HepG2 (cell line): ENCODE results near the gene CTIF. TPM values are rescaled to one million over a fixed set of nuclear protein-coding genes. Genes with fewer than 3 reads are reported as not detected.

Experiments used
- ATAC-seq: fragments of 200-7000 bp; cut with Tn5 transposase; 3 replicates; pipeline ENCODE4 v1.9.1; 2020; ENCODE audit warnings: mild to moderate bottlenecking, moderate library complexity
- BruUV-seq: library from RNA; stranded (reverse); fragments of 400-500 nt; replicated peaks from 2 replicates; lab custom pipeline; 2021; lab: Mats Ljungman, UMichigan
- CTCF ChIA-PET: fragments of 300-600 bp; formaldehyde crosslinking; extraction: SDS; loops from one replicate; lab custom pipeline; 2021; ENCODE audit warnings: low total read pairs, inconsistent platforms, low intra/inter-chr PET ratio; lab: Yijun Ruan, JAX
- POLR2A ChIA-PET: fragments of 350-600 bp; sonication (Branson Sonifier 250); formaldehyde crosslinking; loops from one replicate; lab custom pipeline; 2020; ENCODE audit warnings: antibody characterized with exemption, inconsistent platforms; lab: Yijun Ruan, JAX
- DNase-seq: peaks from one replicate; pipeline ENCODE4 v3.0.0-alpha.2; 2015; ENCODE audit warnings: low spot score
- FAIRE-seq: peaks from 3 replicates; lab custom pipeline; 2011; peaks lifted over from hg19 to GRCh38; lab: Jason Lieb, UNC
- H2AFZ ChIP-seq: one replicate; pipeline ENCODE4 v1.6.1; 2011; ENCODE audit warnings: low read length, inconsistent platforms
- H3K27ac ChIP-seq: fragments of 300-600 bp; 3 replicates; pipeline ENCODE4 v1.8.0; 2011; ENCODE audit warnings: mixed run types, mild to moderate bottlenecking, mixed read lengths, low read length, inconsistent platforms; ENCODE audit not compliant: insufficient read depth; ENCODE audit errors: extremely low read length
- H3K27me3 ChIP-seq, 2 experiments: fragments of 200-600 bp in 1 of 2; 2 replicates in 1 of 2; 3 replicates in 1 of 2; pipeline versions ENCODE4 v1.6.0 to v1.8.0; 2011; ENCODE audit warnings: low read length in 2 of 2, mild to moderate bottlenecking in 2 of 2, moderate library complexity in 2 of 2, inconsistent platforms in 1 of 2; ENCODE audit not compliant: insufficient read depth in 2 of 2, control insufficient read depth in 1 of 2
- H3K36me3 ChIP-seq, 2 experiments: fragments of 200-600 bp in 1 of 2; replicated peaks in 1 of 2; 2 replicates in 1 of 2; 3 replicates in 1 of 2; pipeline versions ENCODE4 v1.5.1 to v1.8.0; 2011; ENCODE audit warnings: low read length in 2 of 2, inconsistent platforms in 1 of 2; ENCODE audit not compliant: insufficient read depth in 2 of 2, control insufficient read depth in 1 of 2
- H3K4me1 ChIP-seq: 2 replicates; pipeline ENCODE4 v1.5.1; 2012; ENCODE audit warnings: low read length, inconsistent platforms; ENCODE audit not compliant: insufficient read depth
- H3K4me2 ChIP-seq: 2 replicates; pipeline ENCODE4 v1.6.0; 2011; ENCODE audit warnings: low read depth, low read length, inconsistent platforms
- H3K4me3 ChIP-seq, 3 experiments: fragments of 200-600 bp in 1 of 3; sonication (generic), shearing (Covaris generic) in 1 of 3; replicated peaks in 1 of 3; 2 replicates each; pipeline ENCODE4 v1.5.1; 2011 to 2016; ENCODE audit warnings: low read length in 3 of 3, inconsistent platforms in 2 of 3, low read depth in 2 of 3, mild to moderate bottlenecking in 2 of 3, control low read depth in 1 of 3, mixed read lengths in 1 of 3; ENCODE audit not compliant: insufficient read depth in 1 of 3
- H3K79me2 ChIP-seq: one replicate; pipeline ENCODE4 v1.6.1; 2011; ENCODE audit warnings: low read length, inconsistent platforms; ENCODE audit not compliant: insufficient read depth
- H3K9ac ChIP-seq: 2 replicates; pipeline ENCODE4 v1.6.0; 2011; ENCODE audit warnings: mild to moderate bottlenecking, low read depth, low read length, inconsistent platforms; ENCODE audit not compliant: insufficient read depth
- H3K9me3 ChIP-seq: 2 replicates; pipeline ENCODE4 v1.5.1; 2012; ENCODE audit warnings: mild to moderate bottlenecking, low read length
- H4K20me1 ChIP-seq: 2 replicates; pipeline ENCODE4 v1.6.0; 2011; ENCODE audit warnings: inconsistent platforms, mild to moderate bottlenecking, low read length, moderate library complexity; ENCODE audit not compliant: insufficient read depth
- GATA4 ChIP-seq: sonication (generic); IDR thresholded peaks from 2 replicates; pipeline ENCODE4 v1.6.1; 2016; ENCODE audit warnings: antibody characterized with exemption, low read depth, borderline replicate concordance
- GFI1 ChIP-seq: sonication (generic); formaldehyde crosslinking; IDR thresholded peaks from 2 replicates; pipeline ENCODE4 v1.5.0; 2020; ENCODE audit warnings: missing genetic modification reagents, mild to moderate bottlenecking, borderline replicate concordance
- SALL2 ChIP-seq: sonication (generic); formaldehyde crosslinking; IDR thresholded peaks from 2 replicates; pipeline ENCODE4 v1.8.1; 2023; ENCODE audit warnings: mild to moderate bottlenecking, missing genetic modification reagents, inconsistent platforms
- ZFP90 ChIP-seq: sonication (generic); formaldehyde crosslinking; IDR thresholded peaks from 2 replicates; pipeline ENCODE4 v1.8.0; 2022; ENCODE audit warnings: missing genetic modification reagents, mild to moderate bottlenecking, inconsistent platforms, borderline replicate concordance
- ZNF138 ChIP-seq: sonication (generic); formaldehyde crosslinking; IDR thresholded peaks from 2 replicates; pipeline ENCODE4 v1.5.0; 2020; ENCODE audit warnings: mild to moderate bottlenecking, low read depth, missing genetic modification reagents
- ZNF343 ChIP-seq: sonication (generic); formaldehyde crosslinking; IDR thresholded peaks from 2 replicates; pipeline ENCODE4 v1.4.0; 2020; ENCODE audit warnings: mild to moderate bottlenecking, missing genetic modification reagents
- WGBS: methylation state at CpG from one replicate; pipeline ENCODE4 v1.1.6; 2017; ENCODE audit warnings: low lambda C conversion rate; 5-methylcytosine and 5-hydroxymethylcytosine counted together
- in situ Hi-C: cut with HindIII; loops from 2 replicates; pipeline ENCODE4 v1.10.0; 2017; ENCODE audit warnings: low pct_unique_long_range_greater_than_20kb; ENCODE audit not compliant: extremely low pct_ligation_motif_present
- intact Hi-C: fragments of 100-400 bp; cut with micrococcal nuclease; formaldehyde crosslinking; loops from one replicate; pipeline ENCODE4 v1.10.0; 2022; ENCODE audit not compliant: unreplicated experiment
- polyA plus RNA-seq, 8 experiments: library from polyadenylated mRNA; depleted of rRNA in 3 of 8; stranded (reverse) in 7 of 8; unstranded in 1 of 8; fragments of >200 nt; fragmentation: Illumina TruSeq in 4 of 8; extraction: Trizol in 4 of 8; gene quantifications; 2 replicates each; pipeline versions ENCODE4 v1.2.1 to v1.2.3, GENCODE V29; 2011 to 2016; ENCODE audit warnings: low read depth in 4 of 8, missing spikeins in 1 of 8, mixed read lengths in 1 of 8; ENCODE audit not compliant: insufficient read depth in 1 of 8
- total RNA-seq, 5 experiments: library from RNA; depleted of rRNA; stranded (reverse); fragments of >200 nt; fragmentation: Illumina TruSeq; extraction: Trizol; gene quantifications; 2 replicates each; pipeline ENCODE4 v1.2.3, GENCODE V29; 2016; ENCODE audit warnings: low read depth in 1 of 5
- TF ChIP-seq, protein P1 (sequence below): sonication (generic); formaldehyde crosslinking; IDR thresholded peaks from 2 replicates; pipeline ENCODE4 v1.9.0; 2022; ENCODE audit warnings: missing genetic modification reagents, mild to moderate bottlenecking, borderline replicate concordance
- TF ChIP-seq, protein P2 (sequence below): sonication (generic); formaldehyde crosslinking; IDR thresholded peaks from 2 replicates; pipeline ENCODE4 v1.4.0; 2020; ENCODE audit warnings: missing genetic modification reagents, borderline replicate concordance

The CTIF gene
- total and polyA plus RNA-seq, 2 of the 13 experiments (the other 11 are each of a cell fraction or from before 2014, with no cell fraction given): 18.2 to 28.0 TPM

DNA sequence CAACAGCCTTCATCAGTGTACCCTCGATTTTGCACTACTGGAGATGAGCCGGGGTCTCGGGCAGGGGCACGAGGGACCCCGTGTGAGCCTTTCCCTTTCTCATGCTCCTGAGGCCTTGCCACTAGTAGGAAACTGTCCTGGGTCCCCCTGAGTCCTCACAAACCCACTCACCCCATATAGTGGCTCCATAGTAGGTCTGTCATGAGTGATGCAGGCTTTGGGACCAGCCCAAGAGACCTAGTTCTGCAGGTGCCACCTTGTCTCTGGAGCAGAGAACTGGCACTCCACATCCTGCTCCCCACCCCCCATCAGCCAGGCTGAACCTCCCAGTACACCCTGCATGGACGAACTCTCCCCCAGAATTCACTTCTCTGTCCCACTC is 224.9 kb downstream of the CTIF start:
- no peak for ATAC-seq
- no peak for DNase-seq
- Histone ChIP-seq H3K27me3 (no peaks in the 10 kb centered on the region), H2AFZ (no peak overlapping the region), H4K20me1 (no peaks in the 10 kb centered on the region), H3K4me2 (no peak overlapping the region), H3K27ac (no peak overlapping the region), H3K36me3 (peaks cover 15 to 82% of the 10 kb centered on the region in 2 experiments; a peak in 4 of 5 replicates), H3K9ac (no peak overlapping the region), H3K9me3 (no peaks in the 10 kb centered on the region), H3K4me3 (no peak overlapping the region), H3K79me2 (no peaks in the 10 kb centered on the region), H3K4me1 (no peaks in the 10 kb centered on the region)
- intact Hi-C loops: no loop called here
- no peak for FAIRE-seq
- in situ Hi-C loops: no loop called here
- TF ChIP-seq, protein P1, sequence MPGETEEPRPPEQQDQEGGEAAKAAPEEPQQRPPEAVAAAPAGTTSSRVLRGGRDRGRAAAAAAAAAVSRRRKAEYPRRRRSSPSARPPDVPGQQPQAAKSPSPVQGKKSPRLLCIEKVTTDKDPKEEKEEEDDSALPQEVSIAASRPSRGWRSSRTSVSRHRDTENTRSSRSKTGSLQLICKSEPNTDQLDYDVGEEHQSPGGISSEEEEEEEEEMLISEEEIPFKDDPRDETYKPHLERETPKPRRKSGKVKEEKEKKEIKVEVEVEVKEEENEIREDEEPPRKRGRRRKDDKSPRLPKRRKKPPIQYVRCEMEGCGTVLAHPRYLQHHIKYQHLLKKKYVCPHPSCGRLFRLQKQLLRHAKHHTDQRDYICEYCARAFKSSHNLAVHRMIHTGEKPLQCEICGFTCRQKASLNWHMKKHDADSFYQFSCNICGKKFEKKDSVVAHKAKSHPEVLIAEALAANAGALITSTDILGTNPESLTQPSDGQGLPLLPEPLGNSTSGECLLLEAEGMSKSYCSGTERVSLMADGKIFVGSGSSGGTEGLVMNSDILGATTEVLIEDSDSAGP (CRISPR knock-in tag): no peak
- TF ChIP-seq ZNF138 (no peak), GATA4 (no peak), GFI1 (CRISPR knock-in tag) (no peak), ZNF343 (CRISPR knock-in tag) (no peak), SALL2 (CRISPR knock-in tag) (no peak), ZFP90 (CRISPR knock-in tag) (no peak)
- TF ChIP-seq, protein P2, sequence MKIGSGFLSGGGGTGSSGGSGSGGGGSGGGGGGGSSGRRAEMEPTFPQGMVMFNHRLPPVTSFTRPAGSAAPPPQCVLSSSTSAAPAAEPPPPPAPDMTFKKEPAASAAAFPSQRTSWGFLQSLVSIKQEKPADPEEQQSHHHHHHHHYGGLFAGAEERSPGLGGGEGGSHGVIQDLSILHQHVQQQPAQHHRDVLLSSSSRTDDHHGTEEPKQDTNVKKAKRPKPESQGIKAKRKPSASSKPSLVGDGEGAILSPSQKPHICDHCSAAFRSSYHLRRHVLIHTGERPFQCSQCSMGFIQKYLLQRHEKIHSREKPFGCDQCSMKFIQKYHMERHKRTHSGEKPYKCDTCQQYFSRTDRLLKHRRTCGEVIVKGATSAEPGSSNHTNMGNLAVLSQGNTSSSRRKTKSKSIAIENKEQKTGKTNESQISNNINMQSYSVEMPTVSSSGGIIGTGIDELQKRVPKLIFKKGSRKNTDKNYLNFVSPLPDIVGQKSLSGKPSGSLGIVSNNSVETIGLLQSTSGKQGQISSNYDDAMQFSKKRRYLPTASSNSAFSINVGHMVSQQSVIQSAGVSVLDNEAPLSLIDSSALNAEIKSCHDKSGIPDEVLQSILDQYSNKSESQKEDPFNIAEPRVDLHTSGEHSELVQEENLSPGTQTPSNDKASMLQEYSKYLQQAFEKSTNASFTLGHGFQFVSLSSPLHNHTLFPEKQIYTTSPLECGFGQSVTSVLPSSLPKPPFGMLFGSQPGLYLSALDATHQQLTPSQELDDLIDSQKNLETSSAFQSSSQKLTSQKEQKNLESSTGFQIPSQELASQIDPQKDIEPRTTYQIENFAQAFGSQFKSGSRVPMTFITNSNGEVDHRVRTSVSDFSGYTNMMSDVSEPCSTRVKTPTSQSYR (CRISPR knock-in tag): no peak
- POLR2A ChIA-PET: no interaction called here
- no TSS peak for BruUV-seq
- WGBS: 100% methylated on average over 1 of the region's 6 CpGs
- CTCF ChIA-PET: no interaction called here
